ENCODE measurements around the gene RAB22A.

DNA sequence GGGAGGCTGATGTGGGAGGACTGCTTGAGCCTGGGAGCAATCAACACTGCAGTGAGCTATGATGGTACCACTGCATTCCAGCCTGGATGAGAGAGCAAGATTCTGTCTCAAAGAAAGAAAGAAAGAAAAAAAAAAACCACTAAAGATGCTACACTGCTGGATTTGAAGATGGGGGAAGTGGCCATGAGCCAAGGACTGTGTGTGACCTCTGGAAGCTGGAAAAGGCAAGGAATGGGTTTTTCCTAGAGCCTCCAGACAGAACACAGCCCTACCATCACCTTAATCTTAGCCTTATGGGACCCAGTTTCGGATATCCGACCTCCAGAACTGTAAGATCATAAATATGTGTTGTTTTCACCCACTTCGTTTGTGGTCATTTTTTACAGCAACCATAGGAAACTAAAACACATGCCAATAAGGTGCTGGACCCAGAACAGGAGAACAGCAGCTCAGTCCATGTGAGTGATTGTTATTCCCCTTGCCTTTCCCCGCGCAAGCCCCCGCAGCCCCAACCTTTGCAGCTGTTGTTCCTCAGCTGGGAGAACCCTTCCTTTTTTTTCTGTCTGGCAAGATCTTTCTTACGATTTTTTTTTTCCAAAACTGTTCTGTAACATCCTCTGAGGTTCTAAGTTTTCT, 68.4 kb downstream of the RAB22A start:
- TF ChIP-seq POLR2A (IDR thresholded peaks at IDR 0.05; ENCODE audit: low read depth, low read length), result no peak
- TF ChIP-seq, protein P1, sequence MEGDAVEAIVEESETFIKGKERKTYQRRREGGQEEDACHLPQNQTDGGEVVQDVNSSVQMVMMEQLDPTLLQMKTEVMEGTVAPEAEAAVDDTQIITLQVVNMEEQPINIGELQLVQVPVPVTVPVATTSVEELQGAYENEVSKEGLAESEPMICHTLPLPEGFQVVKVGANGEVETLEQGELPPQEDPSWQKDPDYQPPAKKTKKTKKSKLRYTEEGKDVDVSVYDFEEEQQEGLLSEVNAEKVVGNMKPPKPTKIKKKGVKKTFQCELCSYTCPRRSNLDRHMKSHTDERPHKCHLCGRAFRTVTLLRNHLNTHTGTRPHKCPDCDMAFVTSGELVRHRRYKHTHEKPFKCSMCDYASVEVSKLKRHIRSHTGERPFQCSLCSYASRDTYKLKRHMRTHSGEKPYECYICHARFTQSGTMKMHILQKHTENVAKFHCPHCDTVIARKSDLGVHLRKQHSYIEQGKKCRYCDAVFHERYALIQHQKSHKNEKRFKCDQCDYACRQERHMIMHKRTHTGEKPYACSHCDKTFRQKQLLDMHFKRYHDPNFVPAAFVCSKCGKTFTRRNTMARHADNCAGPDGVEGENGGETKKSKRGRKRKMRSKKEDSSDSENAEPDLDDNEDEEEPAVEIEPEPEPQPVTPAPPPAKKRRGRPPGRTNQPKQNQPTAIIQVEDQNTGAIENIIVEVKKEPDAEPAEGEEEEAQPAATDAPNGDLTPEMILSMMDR (conservative IDR thresholded peaks at IDR 0.05; ENCODE audit: low read depth, low read length), result no peak
- TF ChIP-seq, protein P2, sequence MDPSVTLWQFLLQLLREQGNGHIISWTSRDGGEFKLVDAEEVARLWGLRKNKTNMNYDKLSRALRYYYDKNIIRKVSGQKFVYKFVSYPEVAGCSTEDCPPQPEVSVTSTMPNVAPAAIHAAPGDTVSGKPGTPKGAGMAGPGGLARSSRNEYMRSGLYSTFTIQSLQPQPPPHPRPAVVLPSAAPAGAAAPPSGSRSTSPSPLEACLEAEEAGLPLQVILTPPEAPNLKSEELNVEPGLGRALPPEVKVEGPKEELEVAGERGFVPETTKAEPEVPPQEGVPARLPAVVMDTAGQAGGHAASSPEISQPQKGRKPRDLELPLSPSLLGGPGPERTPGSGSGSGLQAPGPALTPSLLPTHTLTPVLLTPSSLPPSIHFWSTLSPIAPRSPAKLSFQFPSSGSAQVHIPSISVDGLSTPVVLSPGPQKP (IDR thresholded peaks at IDR 0.05; ENCODE audit: borderline replicate concordance, low read depth, low read length), result no peak
- TF ChIP-seq CEBPB (IDR thresholded peaks at IDR 0.05; ENCODE audit: low read depth, low read length), result no peak
- no peak for TF ChIP-seq RFX5 (IDR thresholded peaks at IDR 0.05; ENCODE audit: low read depth, low read length)
- no peak for TF ChIP-seq BHLHE40 (IDR thresholded peaks at IDR 0.05; ENCODE audit: low read depth, low read length)
- TF ChIP-seq RAD21 (IDR thresholded peaks at IDR 0.05; ENCODE audit: low read length), result no peak
- no peak for TF ChIP-seq MAZ (IDR thresholded peaks at IDR 0.05; ENCODE audit: borderline replicate concordance, low read depth, low read length)
- TF ChIP-seq CHD1 (IDR thresholded peaks at IDR 0.05; ENCODE audit: low read depth, low read length), result no peak
- TF ChIP-seq MXI1 (IDR thresholded peaks at IDR 0.05; ENCODE audit: borderline replicate concordance, low read depth, low read length), result no peak
- TF ChIP-seq, protein P3, sequence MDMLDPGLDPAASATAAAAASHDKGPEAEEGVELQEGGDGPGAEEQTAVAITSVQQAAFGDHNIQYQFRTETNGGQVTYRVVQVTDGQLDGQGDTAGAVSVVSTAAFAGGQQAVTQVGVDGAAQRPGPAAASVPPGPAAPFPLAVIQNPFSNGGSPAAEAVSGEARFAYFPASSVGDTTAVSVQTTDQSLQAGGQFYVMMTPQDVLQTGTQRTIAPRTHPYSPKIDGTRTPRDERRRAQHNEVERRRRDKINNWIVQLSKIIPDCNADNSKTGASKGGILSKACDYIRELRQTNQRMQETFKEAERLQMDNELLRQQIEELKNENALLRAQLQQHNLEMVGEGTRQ (IDR thresholded peaks at IDR 0.05; ENCODE audit: low read depth, low read length), result no peak

All from IMR-90 (cell line).